OCI-LY1 (cell line): ENCODE data around the gene VAT1.

ENCODE experiments used
- CTCF ChIP-seq: fragments of 200-600 bp; sonication (generic), shearing (Covaris generic); IDR thresholded peaks from 2 replicates; pipeline ENCODE4 v1.5.1; 2017; ENCODE audit warnings: mild to moderate bottlenecking, antibody characterized with exemption, low read length, moderate library complexity, mixed read lengths
- EZH2 ChIP-seq: fragments of 200-600 bp; sonication (generic), shearing (Covaris generic); IDR thresholded peaks from 2 replicates; pipeline ENCODE4 v1.8.0; 2017; ENCODE audit warnings: borderline replicate concordance, mixed run types, mild to moderate bottlenecking, antibody characterized with exemption, low read length, moderate library complexity, mixed read lengths

GRCh38 chr17:43044024-43044423 lies 21.8 kb upstream of the VAT1 start:
- no peak for TF ChIP-seq CTCF
- no peak for TF ChIP-seq EZH2
